T-helper 2 cell treated with Interferon-gamma antibody and Interleukin-4, amounts not matched to agents 5 μg/mL and 100 μg/mL, for 36 hours (primary cell): ENCODE results near the gene SLC25A11.

Experiments used
- DNase-seq: peaks from one replicate; pipeline ENCODE4 v3.0.0; 2021; ENCODE audit warnings: low spot score
- H3K27ac Mint-ChIP-seq: one replicate; pipeline ENCODE4 v1.8.0; 2021; ENCODE audit warnings: mild to moderate bottlenecking, mixed read lengths
- H3K27me3 Mint-ChIP-seq: one replicate; pipeline ENCODE4 v1.8.0; 2021; ENCODE audit warnings: low read depth, mixed read lengths
- H3K36me3 Mint-ChIP-seq: one replicate; pipeline ENCODE4 v1.8.0; 2021; ENCODE audit warnings: low read depth, mixed read lengths
- H3K4me1 Mint-ChIP-seq: one replicate; pipeline ENCODE4 v1.8.0; 2021; ENCODE audit warnings: low read depth, mixed read lengths
- H3K4me3 Mint-ChIP-seq: one replicate; pipeline ENCODE4 v1.8.0; 2022; ENCODE audit warnings: mild to moderate bottlenecking, moderate library complexity, mixed read lengths
- H3K9me3 Mint-ChIP-seq: one replicate; pipeline ENCODE4 v1.8.0; 2021; ENCODE audit warnings: mixed read lengths

The SLC25A11 gene

DNA sequence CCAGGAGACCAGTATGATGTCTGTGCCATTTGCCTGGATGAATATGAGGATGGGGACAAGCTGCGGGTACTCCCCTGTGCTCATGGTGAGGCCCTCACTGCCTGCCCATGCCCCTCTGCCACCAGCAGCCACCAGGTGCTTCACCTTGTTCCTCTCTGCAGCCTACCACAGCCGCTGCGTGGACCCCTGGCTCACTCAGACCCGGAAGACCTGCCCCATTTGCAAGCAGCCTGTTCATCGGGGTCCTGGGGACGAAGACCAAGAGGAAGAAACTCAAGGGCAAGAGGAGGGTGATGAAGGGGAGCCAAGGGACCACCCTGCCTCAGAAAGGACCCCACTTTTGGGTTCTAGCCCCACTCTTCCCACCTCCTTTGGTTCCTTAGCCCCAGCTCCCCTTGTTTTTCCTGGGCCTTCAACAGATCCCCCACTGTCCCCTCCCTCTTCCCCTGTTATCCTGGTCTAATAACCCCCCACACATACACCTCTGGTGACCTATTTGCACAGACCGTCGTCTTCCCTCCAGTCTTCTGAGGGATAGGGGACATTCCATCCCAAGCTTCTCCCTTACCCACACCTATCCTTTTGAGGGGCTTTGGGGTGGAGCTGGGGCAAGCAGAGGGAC lies 4.8 kb upstream of the SLC25A11 start:
- peak overlapping the region; percentile 96 for H3K4me3 Mint-ChIP-seq
- H3K27ac Mint-ChIP-seq: peak overlapping the region; percentile 96
- H3K36me3 Mint-ChIP-seq: peaks cover 72% of the 10 kb centered on the region
- no peak for DNase-seq
- no peaks in the 10 kb centered on the region for H3K9me3 Mint-ChIP-seq
- H3K27me3 Mint-ChIP-seq: no peaks in the 10 kb centered on the region
- peaks cover 43% of the 10 kb centered on the region for H3K4me1 Mint-ChIP-seq

GRCh38 chr17:4944163-4944553 lies 4.3 kb upstream of the SLC25A11 start:
- peaks cover 43% of the 10 kb centered on the region for H3K4me1 Mint-ChIP-seq
- H3K27me3 Mint-ChIP-seq: no peaks in the 10 kb centered on the region
- peaks cover 74% of the 10 kb centered on the region for H3K36me3 Mint-ChIP-seq
- no peaks in the 10 kb centered on the region for H3K9me3 Mint-ChIP-seq
- peak overlapping the region; percentile 96 for H3K4me3 Mint-ChIP-seq
- peak; percentile 68 for DNase-seq
- H3K27ac Mint-ChIP-seq: peak overlapping the region; percentile 96

- no peaks in the 10 kb centered on the region for H3K9me3 Mint-ChIP-seq
- no peaks in the 10 kb centered on the region for H3K27me3 Mint-ChIP-seq
- peaks cover 51% of the 10 kb centered on the region for H3K4me1 Mint-ChIP-seq
- peak overlapping the region; percentile 96 for H3K4me3 Mint-ChIP-seq
- DNase-seq: no peak
- H3K27ac Mint-ChIP-seq: peak overlapping the region; percentile 76
- H3K36me3 Mint-ChIP-seq: peaks cover 83% of the 10 kb centered on the region
Observed at GRCh38 chr17:4942760-4943508, 3.1 kb upstream of the SLC25A11 start.

- Mint-ChIP-seq H3K4me3 (peak overlapping the region; percentile 96), H3K36me3 (peaks cover 77% of the 10 kb centered on the region), H3K9me3 (no peaks in the 10 kb centered on the region), H3K27ac (peak overlapping the region; percentile 95), H3K27me3 (no peaks in the 10 kb centered on the region), H3K4me1 (peaks cover 52% of the 10 kb centered on the region)
- no peak for DNase-seq
Observed at GRCh38 chr17:4941319-4941610, 1.4 kb upstream of the SLC25A11 start.

DNA sequence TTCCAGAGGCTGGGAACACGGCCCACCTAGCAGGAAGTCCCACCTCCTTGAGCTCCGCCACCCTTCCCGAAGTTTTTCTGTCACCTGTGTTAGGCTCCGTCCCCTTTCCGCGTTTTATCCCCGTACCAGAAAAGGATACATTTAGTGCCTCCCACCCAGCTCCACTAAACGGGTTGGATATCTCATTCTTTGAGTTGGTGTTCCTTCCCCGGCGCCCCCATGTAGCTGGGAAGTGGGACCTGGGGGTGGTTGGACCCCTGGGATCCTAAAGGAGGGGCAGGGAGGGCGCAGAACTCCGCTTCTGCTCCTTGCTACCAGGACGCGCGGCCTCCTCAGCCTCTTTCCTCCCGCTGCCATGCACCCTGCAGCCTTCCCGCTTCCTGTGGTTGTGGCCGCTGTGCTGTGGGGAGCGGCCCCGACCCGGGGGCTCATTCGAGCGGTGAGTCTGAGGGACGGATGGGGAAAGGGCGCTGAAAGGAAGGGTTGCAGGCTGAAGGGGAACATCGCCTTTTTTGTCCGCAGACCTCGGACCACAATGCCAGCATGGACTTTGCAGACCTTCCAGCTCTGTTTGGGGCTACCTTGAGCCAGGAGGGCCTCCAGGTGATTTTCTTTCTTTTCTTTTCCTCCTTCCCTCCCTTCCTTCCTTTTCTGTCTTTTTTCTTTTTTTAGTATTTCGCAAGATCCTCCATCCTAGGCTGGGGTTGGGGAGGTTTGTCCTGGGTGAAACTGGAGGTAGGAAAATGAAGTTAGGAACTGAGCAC lies 891 bp upstream of the SLC25A11 start:
- Mint-ChIP-seq H3K27ac (peak overlapping the region; percentile 95), H3K4me3 (peak overlapping the region; percentile 96), H3K36me3 (peaks cover 76% of the 10 kb centered on the region), H3K27me3 (no peaks in the 10 kb centered on the region), H3K9me3 (no peaks in the 10 kb centered on the region), H3K4me1 (peaks cover 55% of the 10 kb centered on the region)
- peak; percentile 34 for DNase-seq

- peaks cover 67% of the 10 kb centered on the region for H3K36me3 Mint-ChIP-seq
- H3K4me3 Mint-ChIP-seq: peak overlapping the region; percentile 96
- H3K4me1 Mint-ChIP-seq: peaks cover 48% of the 10 kb centered on the region
- peak overlapping the region; percentile 87 for H3K27ac Mint-ChIP-seq
- no peak for DNase-seq
- H3K27me3 Mint-ChIP-seq: no peaks in the 10 kb centered on the region
- no peaks in the 10 kb centered on the region for H3K9me3 Mint-ChIP-seq
Observed at GRCh38 chr17:4939546-4939795, 375 bp downstream of the SLC25A11 start.

GRCh38 chr17:4938688-4939545 lies 929 bp downstream of the SLC25A11 start:
- peaks cover 67% of the 10 kb centered on the region for H3K36me3 Mint-ChIP-seq
- peaks cover 48% of the 10 kb centered on the region for H3K4me1 Mint-ChIP-seq
- H3K9me3 Mint-ChIP-seq: no peaks in the 10 kb centered on the region
- DNase-seq: no peak
- peak overlapping the region; percentile 87 for H3K27ac Mint-ChIP-seq
- no peaks in the 10 kb centered on the region for H3K27me3 Mint-ChIP-seq
- peak overlapping the region; percentile 96 for H3K4me3 Mint-ChIP-seq

- Mint-ChIP-seq H3K36me3 (peaks cover 63% of the 10 kb centered on the region), H3K4me1 (peaks cover 46% of the 10 kb centered on the region), H3K4me3 (peak overlapping the region; percentile 96), H3K9me3 (no peaks in the 10 kb centered on the region), H3K27me3 (no peaks in the 10 kb centered on the region), H3K27ac (peak overlapping the region; percentile 69)
- no peak for DNase-seq
Observed at GRCh38 chr17:4938069-4938491, 1.8 kb downstream of the SLC25A11 start.

DNA sequence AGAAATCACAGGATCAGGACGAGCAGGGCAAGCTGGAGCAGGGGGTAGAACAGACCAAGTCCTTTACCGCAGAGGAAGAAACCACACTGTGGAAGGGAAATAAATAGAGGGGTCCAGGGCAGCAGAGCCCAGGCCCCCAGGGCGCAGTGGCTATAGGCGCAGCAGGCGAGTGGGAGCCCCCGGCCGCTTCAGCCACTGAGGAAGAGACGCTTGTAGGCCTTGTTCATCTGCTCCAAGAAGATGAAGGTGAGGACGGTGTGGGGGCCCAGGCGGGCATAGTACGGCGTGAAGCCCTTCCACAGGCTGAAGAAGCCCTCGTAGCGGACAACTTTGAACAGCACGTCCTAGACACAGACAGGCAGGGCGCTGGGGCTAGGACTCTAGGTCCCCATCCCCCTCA lies 2.3 kb downstream of the SLC25A11 start:
- Mint-ChIP-seq H3K36me3 (peaks cover 60% of the 10 kb centered on the region), H3K4me1 (peaks cover 42% of the 10 kb centered on the region), H3K27ac (no peak overlapping the region), H3K9me3 (no peaks in the 10 kb centered on the region), H3K4me3 (peak overlapping the region; percentile 96), H3K27me3 (no peaks in the 10 kb centered on the region)
- no peak for DNase-seq

GRCh38 chr17:4936436-4936835 lies 3.4 kb downstream of the SLC25A11 start:
- H3K36me3 Mint-ChIP-seq: peaks cover 51% of the 10 kb centered on the region
- H3K9me3 Mint-ChIP-seq: no peaks in the 10 kb centered on the region
- H3K27me3 Mint-ChIP-seq: no peaks in the 10 kb centered on the region
- no peak overlapping the region for H3K4me3 Mint-ChIP-seq
- peak overlapping the region; percentile 47 for H3K27ac Mint-ChIP-seq
- peaks cover 33% of the 10 kb centered on the region for H3K4me1 Mint-ChIP-seq
- DNase-seq: no peak

GRCh38 chr17:4935650-4936049 lies 4.2 kb downstream of the SLC25A11 start:
- Mint-ChIP-seq H3K4me3 (no peak overlapping the region), H3K27ac (no peak overlapping the region), H3K9me3 (no peaks in the 10 kb centered on the region), H3K27me3 (no peaks in the 10 kb centered on the region), H3K4me1 (peaks cover 31% of the 10 kb centered on the region), H3K36me3 (peaks cover 49% of the 10 kb centered on the region)
- DNase-seq: no peak

DNA sequence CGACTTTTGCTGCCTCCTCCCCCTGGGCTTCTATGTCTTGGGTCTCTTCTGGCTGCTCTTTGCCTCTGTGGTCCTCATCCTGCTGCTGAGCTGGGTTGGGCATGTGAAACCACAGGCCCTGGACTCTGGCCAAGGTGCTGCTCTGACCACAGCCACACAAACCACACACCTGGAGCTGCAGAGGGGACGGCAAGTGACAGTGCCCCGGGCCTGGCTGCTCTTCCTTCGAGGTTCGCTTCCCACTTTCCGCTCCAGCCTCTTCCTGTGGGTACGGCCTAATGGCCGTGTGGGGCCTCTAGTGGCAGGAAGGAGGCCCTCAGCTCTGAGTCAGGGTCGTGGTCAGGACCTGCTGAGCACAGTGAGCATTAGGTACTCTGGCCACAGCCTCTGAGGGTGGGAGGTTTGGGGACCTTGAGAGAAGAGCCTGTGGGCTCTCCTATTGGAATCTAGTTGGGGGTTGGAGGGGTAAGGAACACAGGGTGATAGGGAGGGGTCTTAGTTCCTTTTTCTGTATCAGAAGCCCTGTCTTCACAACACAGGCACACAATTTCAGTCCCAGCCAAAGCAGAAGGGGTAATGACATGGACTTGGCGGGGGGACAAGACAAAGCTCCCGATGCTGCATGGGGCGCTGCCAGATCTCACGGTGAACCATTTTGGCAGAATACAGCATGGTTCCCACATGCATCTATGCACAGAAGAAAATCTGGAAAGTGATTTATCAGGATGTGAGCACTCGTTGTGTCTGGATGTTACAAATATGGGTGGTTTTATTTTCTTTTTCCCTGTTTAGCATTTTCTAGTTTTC lies 5.5 kb downstream of the SLC25A11 start:
- Mint-ChIP-seq H3K27ac (peak overlapping the region; percentile 67), H3K4me1 (peaks cover 31% of the 10 kb centered on the region), H3K36me3 (peaks cover 47% of the 10 kb centered on the region), H3K4me3 (peak overlapping the region; percentile 12), H3K27me3 (no peaks in the 10 kb centered on the region), H3K9me3 (no peaks in the 10 kb centered on the region)
- no peak for DNase-seq

DNA sequence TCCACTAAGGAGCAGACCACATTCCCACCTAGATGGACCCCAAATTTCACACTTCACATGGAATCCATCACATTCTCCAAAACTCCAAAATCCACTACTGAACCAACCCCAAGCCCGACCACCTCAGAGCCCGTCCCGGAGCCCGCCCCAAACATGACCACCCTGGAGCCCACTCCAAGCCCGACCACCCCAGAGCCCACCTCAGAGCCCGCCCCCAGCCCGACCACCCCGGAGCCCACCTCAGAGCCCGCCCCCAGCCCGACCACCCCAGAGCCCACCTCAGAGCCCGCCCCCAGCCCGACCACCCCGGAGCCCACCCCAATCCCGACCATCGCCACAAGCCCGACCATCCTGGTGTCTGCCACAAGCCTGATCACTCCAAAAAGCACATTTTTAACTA lies 6.2 kb downstream of the SLC25A11 start:
- Mint-ChIP-seq H3K4me3 (peak overlapping the region; percentile 12), H3K27ac (peak overlapping the region; percentile 67), H3K36me3 (peaks cover 46% of the 10 kb centered on the region), H3K4me1 (peaks cover 27% of the 10 kb centered on the region), H3K27me3 (no peaks in the 10 kb centered on the region), H3K9me3 (no peaks in the 10 kb centered on the region)
- DNase-seq: no peak
